Astrocyte of the hippocampus (primary cell): ENCODE measurements around the gene DPYSL4.

Experiments
- DNase-seq: peaks from one replicate; pipeline ENCODE4 v3.0.0; 2011; ENCODE audit warnings: low read depth, low spot score

DPYSL4 gene

DNA sequence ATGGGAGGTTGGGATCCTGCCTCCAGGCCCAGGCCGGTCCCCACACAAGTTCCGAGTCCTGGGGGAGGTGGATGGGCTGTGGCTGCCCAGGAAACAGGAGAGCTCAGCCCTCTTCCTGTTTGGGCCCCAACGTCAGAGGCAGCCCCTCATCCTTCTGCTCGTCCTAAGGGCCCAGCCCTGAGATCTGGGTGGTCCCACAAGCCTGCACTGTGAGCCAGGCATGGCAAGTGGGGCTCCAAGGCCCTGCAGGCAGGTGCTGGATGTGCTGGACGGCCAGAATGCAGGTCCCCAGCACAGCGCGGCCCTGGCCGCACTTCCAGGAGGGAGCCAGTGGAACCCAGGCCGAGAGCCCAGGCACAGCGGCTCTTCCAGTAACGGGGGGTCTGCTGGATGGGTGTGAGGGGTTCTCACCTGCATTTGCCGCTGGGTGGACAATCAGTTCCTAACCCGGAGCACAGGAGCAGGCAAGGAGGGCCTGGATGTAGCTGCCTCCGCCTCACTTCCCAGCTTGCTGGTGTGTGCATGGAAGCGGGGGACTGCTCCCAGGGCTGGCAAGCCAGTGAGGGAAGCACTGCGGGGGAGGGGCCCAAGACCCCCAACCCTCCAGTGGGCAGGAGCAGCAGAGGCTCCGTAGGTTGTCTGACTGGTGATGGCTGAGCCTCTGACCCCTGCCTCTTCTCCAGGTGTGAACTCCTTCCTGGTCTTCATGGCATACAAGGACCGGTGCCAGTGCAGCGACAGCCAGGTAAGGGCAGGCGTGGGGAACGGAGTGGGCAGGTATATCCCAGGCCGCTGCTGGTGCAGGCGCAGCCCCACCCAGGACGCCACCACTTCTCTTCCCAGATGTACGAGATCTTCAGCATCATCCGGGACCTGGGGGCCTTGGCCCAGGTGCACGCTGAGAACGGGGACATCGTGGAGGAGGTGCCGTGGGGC is 9.7 kb downstream of the DPYSL4 start:
- no peak for DNase-seq

DNA sequence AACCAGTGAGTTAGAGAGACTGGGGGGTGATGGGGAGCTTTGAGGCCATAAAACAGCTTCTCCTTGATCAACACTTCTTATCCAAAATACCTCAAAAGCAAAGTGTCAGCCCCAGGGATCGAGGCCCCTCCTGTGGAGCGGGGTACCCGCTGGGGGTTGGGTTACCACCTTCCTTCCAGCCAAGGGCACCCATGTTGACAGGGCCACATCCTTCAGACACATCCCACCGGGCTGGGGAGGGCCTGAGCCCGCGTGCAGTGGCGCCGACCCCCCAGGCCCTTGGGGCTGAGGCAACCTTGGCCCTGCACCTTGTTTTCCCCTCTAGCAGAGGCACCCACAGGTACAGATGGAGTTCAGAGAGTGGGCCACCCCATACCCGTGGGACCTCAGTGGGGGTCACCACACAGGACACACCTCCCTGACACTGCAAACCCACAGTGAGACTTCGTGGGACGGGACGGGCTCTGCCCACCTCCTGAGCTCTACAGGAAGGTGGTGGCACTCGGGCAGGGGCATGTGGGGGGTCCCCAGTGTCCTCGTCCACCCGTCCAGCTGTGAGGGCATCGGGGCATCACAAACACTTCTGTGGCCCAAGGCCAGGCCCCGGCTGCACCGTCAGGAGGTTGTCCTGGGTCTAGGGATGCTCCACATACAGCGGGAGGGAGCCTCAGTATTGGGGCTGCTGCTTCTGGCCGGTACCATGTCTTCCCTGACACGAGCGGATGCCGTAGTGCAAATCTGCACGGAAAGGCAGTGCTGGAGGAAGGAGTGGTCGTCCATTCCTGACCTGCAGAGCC is 10.7 kb downstream of the DPYSL4 start:
- no peak for DNase-seq

DNA sequence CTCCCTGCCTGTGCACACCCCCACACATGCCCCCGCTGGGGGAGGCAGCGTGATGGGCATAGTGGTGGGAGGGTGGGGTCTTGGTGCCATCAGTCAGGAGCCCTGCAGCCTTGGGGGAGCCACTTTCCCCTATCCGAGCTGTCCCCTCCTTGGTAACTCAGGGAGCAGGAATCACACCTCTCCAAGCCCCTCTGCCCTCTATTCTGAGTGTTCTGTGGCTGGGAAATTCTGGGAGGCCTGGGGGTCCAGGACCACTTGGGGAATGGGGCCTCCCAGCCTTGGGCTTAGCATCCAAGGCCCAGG is 11.3 kb downstream of the DPYSL4 start:
- no peak for DNase-seq

DNA sequence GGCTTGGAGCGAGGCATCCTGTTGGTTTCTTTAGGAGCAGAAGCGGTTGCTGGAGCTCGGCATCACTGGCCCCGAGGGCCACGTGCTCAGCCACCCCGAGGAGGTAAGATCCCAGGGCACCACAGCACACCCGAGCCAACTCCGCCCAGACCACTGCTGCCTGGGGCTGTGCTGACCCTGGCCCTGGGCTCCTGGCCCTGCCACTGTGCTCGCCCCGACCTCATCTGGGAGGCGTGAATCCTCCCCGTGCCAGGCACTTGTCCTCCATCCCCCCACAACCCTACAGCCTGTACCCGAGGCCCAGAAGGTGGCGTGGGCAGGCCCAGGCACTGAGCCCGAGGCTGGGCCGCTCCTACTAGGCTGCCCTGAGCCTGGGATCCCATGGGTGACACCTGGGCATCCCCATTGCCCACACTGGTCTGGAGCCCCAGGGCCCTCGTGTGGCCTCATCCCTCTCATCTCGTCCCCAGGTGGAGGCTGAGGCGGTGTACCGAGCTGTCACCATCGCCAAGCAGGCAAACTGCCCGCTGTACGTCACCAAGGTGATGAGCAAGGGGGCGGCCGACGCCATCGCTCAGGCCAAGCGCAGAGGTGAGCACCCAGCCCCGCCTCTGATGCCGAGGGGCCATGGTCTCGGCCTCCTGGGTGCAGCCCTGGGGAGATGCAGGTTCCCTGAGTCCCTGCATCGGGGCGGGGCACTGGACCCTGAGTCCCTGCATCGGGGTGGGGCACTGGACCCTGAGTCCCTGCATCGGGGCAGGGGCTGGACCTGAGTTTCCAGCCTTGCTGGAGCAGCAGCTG is 11.8 kb downstream of the DPYSL4 start:
- no peak for DNase-seq

DNA sequence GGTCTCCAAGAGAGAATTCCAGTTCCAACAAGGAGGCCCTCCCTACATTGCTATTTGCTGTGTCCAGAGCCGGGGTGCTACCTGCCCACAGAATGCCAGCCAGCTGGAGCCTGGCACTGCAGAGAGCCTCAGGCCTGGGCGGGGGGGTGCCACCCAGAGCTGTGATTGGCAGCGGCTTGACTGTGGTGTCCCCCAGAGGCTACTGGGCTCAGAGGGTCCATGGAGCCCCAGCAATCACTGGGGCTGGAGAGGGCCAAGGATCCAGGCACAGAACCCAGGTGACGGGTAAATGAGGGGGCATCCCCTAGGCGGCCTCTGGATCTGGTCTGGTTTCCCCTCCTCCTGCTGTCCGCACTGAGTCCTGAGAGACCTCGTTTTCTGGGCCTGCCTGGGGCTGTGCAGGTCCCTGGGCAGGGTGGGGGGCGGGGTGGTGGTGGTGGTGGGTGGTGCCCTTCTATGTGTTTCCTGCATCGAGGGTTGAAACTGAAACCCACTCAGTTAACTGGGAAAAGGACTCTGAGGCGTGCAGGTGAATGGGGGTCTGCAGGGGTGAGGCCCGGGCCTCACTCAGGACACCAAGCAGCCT is 12.6 kb downstream of the DPYSL4 start:
- DNase-seq = no peak

DNA sequence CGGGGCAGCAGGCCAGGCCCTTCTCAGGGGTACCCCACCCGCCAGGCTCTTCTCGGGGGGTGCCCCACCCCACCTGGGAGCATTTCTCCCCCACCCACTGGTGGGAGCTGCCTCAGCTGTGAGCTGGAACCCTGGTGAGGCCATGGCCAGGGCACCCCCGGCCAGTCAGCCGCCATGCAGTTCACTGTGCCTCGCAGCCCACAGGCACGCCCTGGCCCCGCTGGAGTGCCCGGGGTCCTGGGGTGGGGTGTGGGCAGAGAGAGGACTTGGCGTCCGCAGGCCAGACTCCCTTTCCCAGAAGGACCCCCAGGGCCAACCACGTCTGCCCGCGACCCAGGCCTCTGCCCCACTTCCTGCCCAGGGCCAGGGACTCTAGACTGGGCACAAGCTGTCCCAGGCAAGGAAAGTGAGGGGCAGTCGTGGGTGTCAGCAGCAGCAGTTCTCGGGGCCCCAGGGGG is 13.1 kb downstream of the DPYSL4 start:
- DNase-seq = no peak

DNA sequence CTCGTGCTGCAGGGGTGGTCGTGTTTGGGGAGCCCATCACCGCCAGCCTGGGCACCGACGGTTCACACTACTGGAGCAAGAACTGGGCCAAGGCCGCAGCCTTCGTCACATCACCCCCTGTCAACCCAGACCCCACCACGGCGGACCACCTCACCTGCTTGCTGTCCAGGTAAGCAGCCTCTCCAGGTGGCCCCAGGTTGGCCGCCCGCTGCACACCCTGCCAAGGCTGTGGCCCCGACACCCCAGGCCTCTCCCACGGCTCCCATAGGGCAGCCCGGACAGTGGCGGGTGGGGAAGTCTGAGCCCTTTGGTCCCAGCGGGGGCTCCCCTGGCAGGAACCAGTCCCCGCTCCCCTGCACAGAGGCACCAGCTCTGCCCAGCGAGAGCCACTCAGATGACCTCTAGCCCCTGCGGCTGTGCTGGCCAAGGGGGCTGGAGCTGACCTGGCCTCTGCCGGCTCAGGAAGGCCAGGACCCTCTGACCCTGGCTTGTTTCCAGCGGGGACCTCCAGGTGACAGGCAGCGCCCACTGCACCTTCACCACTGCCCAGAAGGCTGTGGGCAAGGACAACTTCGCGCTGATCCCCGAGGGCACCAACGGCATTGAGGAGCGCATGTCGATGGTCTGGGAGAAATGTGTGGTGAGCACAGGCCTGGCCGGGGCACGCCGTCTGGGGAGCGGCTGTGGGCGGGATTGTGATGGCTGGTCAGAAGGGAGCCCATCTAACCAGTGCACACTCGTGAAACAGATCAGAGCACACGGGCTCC is 13.8 kb downstream of the DPYSL4 start:
- no peak for DNase-seq

DNA sequence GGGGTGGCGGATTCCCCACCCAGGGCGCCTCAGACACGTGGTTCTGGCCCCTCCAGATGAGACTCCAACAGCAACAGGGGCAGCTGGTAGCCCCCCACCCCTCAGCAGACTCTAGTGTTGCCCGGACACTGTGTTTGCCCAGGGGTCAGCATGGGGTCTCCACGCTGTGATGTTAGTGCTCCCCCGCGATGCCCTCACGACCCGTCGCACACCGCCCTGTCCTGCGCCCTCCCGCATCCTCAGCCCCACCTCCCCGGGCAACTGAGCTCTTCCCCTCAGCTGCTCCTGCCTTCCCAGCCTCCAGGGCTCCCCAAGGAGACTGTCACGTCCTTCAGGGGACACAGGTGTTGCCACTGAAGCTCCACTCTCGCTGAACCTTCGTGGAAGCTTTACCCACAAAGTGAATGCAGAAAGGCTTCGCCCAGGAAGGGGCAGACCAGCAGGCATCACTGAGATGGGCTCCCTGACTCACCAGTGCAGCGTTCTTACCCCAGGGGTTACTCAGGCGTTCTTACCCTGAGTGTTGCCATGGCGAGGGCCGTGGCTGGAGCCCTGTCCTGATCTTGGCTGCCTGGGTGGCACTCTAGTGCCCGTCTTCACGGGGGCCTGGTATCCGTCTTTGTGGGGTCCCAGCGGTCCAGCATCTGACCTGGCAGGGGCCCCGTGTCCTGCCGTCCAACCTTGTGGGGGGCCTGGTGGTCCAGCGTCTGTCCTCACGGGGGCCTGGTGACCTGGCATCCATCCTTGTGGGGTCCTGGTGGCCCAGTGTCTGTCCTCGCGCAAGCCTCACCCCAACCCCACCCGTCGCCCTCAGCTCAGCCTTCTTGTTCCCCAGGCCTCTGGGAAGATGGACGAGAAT is 14.6 kb downstream of the DPYSL4 start:
- DNase-seq = no peak

DNA sequence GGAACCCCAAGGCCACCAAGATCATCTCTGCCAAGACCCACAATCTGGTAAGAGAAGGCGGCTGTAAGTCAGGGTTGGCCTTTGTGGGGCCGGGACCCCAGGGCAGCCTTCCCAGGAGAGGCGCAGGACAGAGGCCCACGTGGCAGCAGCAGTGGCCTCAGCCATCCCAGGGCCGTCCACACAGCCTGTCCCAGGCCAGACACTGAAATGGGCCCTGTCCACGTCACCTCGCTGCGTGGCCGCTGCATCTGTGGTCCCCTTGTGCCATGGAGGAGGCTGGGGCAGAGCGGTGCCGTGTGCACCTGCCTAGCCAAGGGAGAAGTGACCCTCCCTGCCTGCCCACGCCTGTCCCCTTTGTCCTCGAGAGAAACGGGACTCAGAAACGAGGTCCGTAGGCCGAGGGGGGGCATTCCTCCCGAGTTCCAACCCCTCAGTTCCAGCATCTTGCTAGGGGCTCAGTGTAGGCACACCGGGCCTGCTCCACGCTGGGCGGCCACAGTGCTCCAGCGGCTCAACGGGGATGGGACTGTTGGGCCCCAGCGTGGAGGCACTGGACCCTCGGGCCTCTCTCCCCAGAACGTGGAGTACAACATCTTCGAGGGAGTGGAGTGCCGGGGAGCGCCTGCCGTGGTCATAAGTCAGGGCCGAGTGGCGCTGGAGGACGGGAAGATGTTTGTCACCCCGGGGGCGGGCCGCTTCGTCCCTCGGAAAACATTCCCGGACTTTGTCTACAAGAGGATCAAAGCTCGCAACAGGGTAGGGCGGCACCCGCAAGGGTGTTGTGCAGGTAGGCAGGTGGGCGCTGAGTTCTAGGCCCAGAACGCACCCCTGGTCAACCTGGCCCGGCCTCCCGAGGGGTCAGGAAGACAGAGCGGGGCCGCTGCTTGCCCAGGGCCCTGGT is 15.6 kb downstream of the DPYSL4 start:
- DNase-seq = no peak

DNA sequence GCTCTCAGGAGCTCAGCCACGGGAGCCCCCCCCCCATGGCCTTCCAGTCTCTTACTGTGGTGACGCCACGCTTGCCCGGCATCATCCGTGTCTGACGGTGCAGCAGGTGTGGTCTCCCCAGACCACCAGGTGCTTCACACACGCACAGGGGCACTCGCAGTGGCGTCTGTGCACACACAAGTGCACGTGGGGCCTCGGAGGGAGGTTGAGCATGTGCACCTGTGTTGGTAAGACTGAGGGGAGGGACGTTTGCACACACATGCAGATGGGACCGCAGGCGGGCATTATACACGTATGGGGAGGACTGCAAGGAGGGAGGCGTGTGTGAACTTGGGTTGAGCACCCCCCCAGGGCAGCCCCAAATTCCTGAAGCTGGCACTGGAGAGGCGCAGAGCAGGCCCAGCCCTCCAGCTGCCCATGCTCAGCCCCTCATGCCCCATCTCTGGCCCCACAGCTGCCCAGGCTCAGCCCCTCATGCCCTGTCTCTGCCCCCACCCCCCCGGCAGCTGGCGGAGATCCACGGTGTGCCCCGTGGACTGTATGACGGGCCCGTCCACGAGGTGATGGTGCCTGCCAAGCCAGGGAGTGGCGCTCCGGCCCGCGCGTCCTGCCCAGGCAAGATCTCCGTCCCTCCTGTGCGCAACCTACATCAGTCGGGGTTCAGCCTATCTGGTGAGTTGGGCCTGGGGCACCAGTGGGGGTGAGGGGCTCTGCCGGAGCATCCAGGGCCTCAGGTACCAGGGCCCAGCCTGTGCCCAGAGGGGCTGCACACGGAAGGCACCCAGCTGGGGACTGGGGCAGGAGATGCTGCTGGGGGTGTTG is 16.7 kb downstream of the DPYSL4 start:
- no peak for DNase-seq

DNA sequence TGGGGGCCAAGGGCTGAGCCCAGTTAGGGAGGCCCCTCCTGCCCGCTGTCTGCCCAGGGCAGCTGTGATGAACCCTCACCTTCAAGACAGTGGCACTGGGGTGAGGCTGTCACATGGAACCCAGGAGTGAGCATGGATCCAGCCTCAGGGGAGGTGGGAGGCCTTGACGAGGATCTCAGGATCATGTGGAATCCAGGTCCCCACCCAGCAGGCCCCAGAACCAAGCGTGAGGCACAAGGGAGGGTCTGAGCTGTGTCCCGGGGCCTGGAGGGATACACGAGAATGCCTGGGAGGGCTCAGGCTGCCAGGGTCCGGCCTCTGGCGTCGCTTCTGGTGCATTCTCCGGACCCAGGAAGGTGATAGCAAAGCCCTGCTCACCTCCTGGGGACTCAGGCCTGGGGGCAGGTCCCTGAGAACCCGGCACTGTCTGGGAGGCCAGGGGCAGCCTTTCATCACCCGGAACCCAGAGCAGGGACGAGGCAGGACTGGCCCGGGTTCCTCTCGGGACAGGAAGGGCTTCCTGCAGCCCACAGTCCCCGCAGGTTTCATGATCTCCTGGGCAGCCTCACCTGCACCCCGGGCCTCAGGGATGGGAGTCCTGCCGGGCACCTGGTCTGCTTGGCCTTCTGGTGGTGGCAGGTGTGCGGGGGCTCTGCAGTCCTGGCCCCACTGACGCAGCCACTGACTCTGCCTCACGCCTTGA is 17.5 kb downstream of the DPYSL4 start:
- DNase-seq = no peak

DNA sequence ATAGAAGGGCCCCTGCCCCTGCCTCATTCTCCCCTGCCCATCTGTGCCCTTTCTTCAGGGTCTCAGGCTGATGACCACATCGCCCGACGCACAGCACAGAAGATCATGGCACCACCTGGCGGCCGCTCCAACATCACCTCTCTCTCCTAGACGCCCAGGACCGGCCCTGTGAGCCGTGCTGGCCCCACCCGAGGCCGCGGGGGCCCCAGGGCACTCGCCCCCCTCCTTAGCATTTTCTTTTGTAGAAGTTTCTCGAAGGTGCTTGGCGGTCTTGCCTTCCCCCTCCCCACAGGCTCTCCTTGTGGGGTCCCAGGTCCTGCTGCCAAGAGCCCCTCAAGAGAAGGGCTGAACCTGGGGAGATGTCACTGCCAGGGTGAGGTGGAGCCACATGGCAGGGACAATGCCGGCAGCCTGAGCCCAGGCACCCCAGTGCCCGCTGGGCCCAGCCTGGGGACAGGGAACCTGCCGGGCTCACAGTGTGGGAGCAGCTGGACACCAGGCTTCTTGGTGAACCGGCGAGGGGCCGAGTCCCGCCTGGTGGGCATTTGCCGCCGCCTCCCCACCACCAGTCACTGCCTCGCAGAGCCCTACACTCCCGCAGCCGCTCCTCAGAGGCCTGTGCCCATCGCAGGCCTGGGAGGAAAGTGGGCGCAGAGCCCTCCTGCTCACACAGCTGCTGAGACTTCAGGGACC is 18.2 kb downstream of the DPYSL4 start:
- no peak for DNase-seq

DNA sequence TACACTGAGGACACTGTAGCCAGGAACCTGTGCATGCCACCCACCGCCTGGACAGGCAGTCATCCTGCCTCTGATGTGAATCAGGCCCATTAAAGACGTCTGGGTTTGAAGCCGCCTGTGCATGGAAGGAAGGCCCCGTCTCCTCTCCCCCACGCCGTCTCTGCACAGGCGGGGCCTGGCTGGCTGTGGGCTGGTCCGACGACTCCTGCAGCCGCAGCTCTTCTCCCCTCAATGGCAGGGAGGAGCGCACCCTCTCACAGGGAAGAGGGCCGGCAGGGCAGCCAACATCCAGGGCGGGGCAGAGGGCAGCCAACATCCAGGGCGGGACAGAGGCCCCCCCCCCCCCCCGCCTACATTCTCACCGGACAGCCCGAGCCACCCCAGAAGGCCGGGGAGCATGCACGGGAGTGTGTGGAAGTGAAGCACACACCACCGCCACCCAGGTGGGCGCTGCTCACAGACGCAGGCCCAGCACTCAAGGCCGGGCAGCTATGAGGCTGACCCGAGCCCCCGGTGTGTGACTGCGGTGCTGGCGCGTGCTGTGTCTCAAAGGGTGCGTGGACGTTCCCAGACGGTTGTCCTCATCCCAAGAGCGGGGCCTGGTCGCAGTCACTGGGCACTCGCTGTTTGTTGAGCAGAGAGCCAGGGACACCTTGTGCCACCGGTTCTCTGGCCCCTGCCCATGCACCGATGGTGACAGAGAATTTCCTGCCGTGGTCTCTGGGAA is 19.1 kb downstream of the DPYSL4 start:
- no peak for DNase-seq

DNA sequence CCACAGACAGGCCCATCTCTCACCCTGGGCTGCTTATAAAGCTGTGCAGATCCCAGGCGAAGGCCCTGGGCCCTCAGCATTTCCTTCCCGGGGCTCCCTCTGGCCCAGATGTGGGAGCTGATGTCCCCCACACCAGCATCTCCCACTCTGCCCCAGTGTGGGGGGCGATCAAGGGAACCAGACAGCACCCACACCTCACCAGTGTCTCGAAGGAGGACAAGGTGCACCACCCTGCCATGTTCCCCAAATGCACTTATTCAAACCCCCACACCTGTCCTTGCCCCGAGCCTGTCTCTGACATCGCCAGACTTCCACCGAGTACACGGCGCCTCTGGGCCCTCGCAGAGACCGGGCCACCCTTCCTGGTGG is 19.6 kb downstream of the DPYSL4 start:
- no peak for DNase-seq

DNA sequence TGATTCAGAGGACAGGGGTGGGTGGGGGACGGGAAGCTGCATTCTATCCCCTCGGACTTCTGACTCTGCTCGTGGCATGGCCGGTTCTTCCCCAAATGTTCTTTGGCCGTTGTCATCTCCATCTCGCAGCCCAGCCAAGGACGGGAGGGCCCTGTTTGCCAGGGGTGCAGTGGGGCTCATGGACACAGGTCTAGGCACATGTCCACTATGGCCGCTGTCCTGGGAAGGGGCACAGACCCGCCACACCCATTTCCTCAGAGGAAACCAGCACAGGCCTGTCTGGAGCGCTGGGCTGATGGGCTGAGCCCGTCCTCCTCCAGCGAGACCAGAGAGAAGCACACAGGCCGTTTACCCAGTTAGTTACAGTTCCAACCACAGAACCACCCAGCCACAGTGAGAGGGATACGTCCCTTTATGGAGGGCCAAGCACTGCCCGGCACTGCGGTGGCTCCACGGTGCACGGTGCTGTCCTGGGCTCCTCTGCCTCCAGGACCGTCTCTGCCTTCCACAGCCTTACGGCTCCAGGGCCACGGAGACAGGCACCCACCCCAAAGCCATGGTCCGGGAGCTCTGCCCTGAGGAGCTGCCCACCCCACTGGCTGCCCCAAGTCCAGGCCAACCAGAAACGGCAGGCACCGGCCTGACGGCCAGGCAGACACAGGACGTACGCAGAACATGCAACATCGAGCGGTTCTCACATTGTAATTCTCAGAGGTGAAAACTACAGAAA is 20.2 kb downstream of the DPYSL4 start:
- no peak for DNase-seq
